Stimulated activated CD4-positive, alpha-beta T cell treated with anti-CD3 and anti-CD28 coated beads, Interleukin-4, amount 100 ng/mL, for 48 hours (primary cell): ENCODE data around the gene KLHDC9.

ENCODE experiments used
- DNase-seq, 2 donors: peaks; one replicate each; pipeline ENCODE4 v3.0.0-alpha.2; 2020; ENCODE audit warnings: low read depth in 2 of 2

The KLHDC9 gene

DNA sequence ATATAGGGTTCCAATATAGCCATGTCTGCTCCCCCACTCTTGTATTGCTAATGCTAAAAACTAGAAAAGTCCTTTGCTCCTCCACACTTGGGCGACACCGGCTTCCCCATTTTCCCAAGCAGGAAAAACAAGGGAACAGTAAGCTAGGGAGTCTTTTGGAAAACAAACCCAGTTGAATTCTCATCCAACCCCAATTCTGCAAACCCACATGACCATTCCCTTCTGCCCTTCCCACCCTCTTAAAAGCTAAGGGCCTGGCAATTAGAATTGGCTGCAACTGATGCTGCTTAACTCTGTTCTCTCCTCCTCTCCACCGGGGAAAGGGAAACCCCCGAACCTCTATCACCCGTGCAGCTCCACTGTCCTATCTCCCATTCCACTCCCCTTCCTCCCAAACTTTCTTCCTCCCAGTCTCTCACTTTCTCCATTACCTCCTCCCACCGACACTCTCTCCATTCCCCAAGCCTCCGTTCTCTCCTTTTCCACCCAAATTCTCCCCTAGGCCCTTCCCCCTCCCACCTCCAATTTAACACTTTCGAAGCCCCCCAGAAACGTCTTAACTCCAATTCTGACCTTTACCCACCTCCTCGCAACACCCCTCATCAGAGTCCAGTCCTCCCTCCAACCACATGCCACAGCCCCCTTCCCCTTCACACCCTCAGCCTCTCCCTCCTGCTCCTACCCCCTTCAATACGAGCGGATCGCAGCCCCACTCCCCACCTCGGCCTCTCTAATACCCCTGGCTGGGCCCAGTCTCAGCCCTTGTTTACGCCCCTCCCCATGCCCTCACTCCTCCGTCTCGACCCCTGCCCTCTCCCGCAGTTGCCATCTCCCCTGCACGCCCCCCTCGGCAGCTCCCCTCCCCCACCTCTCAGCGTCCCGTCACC is 33.6 kb downstream of the KLHDC9 start:
- no peak for DNase-seq

DNA sequence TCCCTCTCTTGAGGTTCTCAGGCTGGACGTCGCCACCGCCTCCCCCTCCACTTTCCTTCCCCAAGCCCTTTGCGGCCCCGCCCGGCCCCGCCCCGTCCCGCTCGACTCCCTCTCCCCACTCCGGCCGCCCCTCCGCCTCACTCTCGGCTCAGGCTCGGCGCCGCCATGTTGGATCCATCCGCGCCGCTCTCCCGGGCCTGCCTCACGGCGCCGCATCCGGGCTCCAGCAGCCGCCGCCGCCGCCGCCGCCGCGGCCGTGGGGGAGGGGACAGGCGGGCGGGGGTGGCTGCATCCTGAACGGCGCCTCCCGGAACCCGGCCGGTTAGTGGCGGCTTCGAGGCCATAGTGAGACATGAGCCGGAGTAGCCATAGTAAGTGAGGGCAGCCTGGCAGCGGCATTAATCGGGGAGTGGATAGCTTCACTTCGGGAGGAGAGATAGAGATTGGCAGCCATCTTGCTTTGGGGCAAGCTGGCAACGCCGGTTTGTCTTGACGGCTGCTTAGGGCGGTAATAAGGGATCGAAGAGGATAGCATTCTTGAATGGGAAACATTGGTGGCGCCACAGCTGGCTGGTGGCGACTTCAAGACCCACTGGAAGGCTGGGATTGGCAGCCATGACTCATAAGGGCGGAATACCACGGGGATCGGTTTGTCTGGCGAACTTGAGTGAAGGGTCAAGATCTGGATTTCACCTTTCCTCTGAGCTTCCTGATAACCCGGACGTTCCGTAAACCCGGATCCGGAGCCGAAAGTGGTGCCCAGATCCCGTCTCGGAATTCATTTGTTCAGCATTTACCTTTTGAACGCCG is 34.5 kb downstream of the KLHDC9 start, which contains the start of gene DEDD:
TSS of gene DEDD (minus strand) at position 258 of the 810 bp plus-strand sequence. CDS start 8,205 bp downstream, outside the sequence.
- peak; percentile 76 to 89 for DNase-seq

DNA sequence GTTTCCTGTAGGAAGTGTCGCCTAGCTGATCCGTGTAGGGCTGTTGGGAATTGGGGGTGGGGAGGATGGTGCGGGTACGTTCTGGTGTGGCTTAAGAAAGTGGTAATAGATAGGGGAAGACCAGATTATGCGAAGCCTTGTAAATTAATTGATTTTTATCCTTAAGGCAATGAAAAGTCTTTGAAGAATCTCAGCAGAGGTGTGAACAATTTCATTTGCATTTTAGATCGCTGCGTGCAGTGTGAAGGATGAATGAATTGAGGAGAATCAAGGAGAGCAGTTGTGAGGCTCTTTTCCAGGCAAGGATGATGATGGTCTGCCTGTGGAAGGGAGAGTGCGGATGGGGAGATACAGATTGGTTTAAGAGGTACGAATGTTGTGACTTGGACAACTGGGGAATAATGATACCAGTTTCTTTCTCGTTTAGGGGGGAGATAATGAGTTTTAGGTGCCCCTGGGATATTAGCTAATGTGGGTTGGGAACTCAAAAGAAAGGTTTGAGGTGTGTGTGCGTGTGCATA is 35.1 kb downstream of the KLHDC9 start:
- DNase-seq = no peak

DNA sequence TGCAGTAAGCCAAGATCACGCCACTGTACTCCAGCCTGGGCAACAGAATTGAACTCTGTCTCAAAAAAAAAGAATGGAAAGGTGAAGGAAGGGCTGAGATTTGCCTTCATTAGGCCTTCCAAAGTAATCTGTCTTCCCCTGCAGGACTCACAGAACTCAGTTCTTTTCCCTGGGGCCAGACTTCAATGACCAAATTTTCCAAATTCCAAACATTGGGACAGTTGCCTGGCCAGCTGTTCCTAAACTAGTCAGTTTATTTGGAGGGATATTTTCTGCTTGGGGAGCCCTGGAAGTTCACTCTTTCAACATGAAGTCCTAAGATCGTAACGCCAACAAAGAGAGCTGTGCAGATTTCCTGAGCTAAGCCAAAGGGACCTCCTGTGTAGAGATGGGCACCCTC is 39.7 kb downstream of the KLHDC9 start:
- no peak for DNase-seq

DNA sequence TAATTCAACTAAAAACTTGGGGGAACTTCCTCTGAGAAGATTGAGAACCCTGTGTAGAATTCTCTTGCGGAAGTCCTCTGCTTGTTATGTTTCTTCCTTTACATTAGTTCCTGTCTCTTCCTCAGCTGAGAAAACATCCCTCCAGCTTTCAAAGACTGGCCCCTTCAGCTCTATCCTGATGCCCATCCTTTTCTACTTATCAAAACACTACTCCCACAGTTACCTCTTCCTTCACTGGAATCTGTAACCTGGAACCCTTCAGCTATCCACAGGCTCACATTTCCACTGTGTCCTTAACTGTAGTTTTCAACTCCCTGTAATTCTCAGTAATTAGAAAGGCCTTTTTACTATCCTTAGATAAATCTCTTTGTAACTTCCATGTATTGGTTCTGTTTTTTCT is 40.3 kb downstream of the KLHDC9 start:
- no peak for DNase-seq

DNA sequence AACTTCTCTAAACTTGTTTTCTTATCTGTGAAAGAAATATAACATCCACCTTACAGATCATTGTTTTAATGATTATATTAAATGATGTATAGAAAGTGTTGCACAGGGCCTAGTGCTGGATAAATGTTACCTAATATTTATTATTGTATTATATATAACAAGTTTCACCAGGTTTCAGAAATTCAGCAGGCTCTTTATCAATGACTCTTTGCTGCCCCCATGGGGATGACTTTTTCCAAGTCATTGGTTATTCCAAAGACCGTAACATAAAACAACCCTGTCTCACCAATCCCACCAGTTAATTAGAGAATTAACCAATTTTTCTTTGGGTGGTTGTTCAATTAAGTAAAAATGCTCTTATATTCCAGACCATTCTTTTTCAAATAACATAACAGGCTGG is 41.6 kb downstream of the KLHDC9 start:
- DNase-seq = no peak

DNA sequence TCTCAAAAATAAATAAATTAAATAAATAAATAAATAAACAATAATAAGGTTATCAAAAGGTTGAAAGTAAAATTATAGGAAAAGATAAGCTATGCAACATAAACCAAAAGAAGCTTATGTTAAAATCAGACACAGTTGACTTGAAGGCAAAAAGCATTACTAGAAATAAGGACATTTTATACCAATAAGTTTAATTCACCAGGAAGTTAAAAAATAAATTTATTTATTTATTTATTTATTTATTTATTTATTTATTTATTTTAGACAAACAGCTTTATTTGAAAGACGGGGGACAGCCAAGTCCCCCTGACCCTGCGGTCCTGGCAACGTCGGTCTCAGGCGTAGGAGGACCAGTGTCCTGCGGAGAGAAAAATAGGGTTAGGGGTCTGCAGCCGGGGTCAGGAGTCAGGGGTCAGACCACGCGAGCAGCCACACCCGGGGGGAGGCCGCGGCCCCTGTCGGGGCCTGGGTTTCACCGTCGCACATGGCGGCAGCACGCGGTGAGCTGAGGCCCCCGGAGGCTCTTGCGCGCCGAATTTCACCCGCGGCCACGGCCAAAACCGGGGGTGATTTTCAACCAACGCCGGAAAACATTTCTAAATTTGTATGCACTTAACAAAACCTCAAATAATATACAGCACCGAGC is 42.7 kb downstream of the KLHDC9 start:
- no peak for DNase-seq

DNA sequence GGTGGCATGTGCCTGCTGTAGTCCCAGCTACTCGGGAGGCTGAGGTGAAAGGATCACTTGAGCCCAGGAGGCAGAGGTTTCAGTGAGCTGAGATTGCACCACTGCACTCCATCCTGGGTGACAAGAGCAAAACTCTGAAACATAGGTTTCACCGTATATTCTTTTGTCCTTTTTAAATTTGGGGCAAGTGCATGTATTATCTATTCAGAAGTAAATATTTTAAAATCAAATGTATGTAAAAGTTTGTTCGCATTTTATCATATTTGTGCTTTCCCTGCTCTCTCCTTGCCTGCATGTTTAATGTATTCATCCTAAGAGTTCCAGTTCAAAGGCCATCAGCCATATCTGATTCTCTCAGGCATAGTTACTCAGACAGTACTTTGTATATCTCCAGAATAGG is 47.7 kb downstream of the KLHDC9 start:
- no peak for DNase-seq
